ENCODE results near the gene DBN1. TPM values are rescaled to one million over a fixed set of nuclear protein-coding genes. Genes with fewer than 3 reads are reported as not detected.

Gene DBN1
- total RNA-seq, 3 donors from 2014 or later = 12.1 to 61.8 (median 17.2) TPM

GRCh38 chr5:177496070-177496726 lies 22.8 kb upstream of the DBN1 start:
- Histone ChIP-seq H3K9me3 (no peaks in the 10 kb centered on the region), H3K4me1 (ENCODE audit: low read depth) (peaks cover 29% of the 10 kb centered on the region), H3K4me3 (no peak overlapping the region), H3K36me3 (ENCODE audit: low read depth) (no peaks in the 10 kb centered on the region)
- DNase-seq (no peak), ATAC-seq (no peak)
- no peak for TF ChIP-seq CTCF (IDR thresholded peaks at IDR 0.05)
- intact Hi-C loops (cut with DNase I, micrococcal nuclease) = no loop called here

- intact Hi-C loops (cut with DNase I, micrococcal nuclease) = no loop called here
- no peaks in the 10 kb centered on the region for H3K9me3 ChIP-seq
- ATAC-seq = no peak
- no peak overlapping the region for H3K4me3 ChIP-seq
- peaks cover 29% of the 10 kb centered on the region for H3K4me1 ChIP-seq (ENCODE audit: low read depth)
- TF ChIP-seq CTCF (IDR thresholded peaks at IDR 0.05) = no peak
- DNase-seq = peak in 2 of 3 donors; percentile 67 to 74
- H3K36me3 ChIP-seq (ENCODE audit: low read depth) = no peaks in the 10 kb centered on the region
Observed at GRCh38 chr5:177495243-177496060, 22.0 kb upstream of the DBN1 start.

- H3K9me3 ChIP-seq = no peaks in the 10 kb centered on the region
- peaks cover 29% of the 10 kb centered on the region for H3K4me1 ChIP-seq (ENCODE audit: low read depth)
- ATAC-seq (peak; percentile 26), DNase-seq (peak in 2 of 3 donors; percentile 65 to 77)
- no peaks in the 10 kb centered on the region for H3K36me3 ChIP-seq (ENCODE audit: low read depth)
- intact Hi-C loops (cut with DNase I, micrococcal nuclease) = no loop called here
- no peak overlapping the region for H3K4me3 ChIP-seq
- TF ChIP-seq CTCF (IDR thresholded peaks at IDR 0.05) = no peak
Observed at GRCh38 chr5:177494346-177495195, 21.1 kb upstream of the DBN1 start.

GRCh38 chr5:177493795-177494345 lies 20.4 kb upstream of the DBN1 start:
- H3K4me1 ChIP-seq (ENCODE audit: low read depth) = peaks cover 34% of the 10 kb centered on the region
- H3K9me3 ChIP-seq = no peaks in the 10 kb centered on the region
- intact Hi-C loops (cut with DNase I, micrococcal nuclease) = no loop called here
- TF ChIP-seq CTCF (IDR thresholded peaks at IDR 0.05) = no peak
- no peaks in the 10 kb centered on the region for H3K36me3 ChIP-seq (ENCODE audit: low read depth)
- no peak overlapping the region for H3K4me3 ChIP-seq
- DNase-seq (no peak), ATAC-seq (no peak)

- TF ChIP-seq CTCF (IDR thresholded peaks at IDR 0.05) = no peak
- Histone ChIP-seq H3K36me3 (ENCODE audit: low read depth) (no peaks in the 10 kb centered on the region), H3K4me3 (no peak overlapping the region), H3K4me1 (ENCODE audit: low read depth) (peaks cover 29% of the 10 kb centered on the region), H3K9me3 (no peaks in the 10 kb centered on the region)
- no peak for DNase-seq
- intact Hi-C loops (cut with DNase I, micrococcal nuclease) = no loop called here
- no peak for ATAC-seq
Observed at GRCh38 chr5:177492841-177493240, 19.4 kb upstream of the DBN1 start.
